Right kidney (tissue), 1 donor: ENCODE measurements around the gene OARD1.
"Not testable (repeated sequence)": the region's sequence is repeated elsewhere in the genome, so short reads cannot be mapped to it uniquely, and the experiment has no call there.

Experiments
- DNase-seq: peaks from one replicate; pipeline ENCODE4 v3.0.0-alpha.2; 2016

The OARD1 gene

DNA sequence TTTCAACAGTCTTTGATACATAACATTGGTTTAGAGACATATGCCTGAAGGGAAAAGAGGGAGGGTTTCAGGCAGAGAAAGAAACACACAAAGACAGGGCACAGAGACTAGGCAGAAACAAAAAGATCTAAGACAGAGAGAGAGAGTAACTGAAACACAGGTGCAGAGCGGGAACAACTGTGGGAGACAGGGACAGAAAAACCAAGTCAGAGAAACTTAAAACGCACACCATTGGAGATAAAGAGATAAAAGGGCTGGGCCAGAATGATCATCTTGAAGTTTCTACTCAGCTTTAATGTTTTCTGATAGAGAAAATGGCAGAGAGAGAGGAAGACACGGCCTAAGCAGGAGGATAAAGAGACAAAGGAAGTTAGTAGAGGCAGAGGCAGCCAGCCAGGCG, 44.9 kb downstream of the OARD1 start:
- no peak for DNase-seq

DNA sequence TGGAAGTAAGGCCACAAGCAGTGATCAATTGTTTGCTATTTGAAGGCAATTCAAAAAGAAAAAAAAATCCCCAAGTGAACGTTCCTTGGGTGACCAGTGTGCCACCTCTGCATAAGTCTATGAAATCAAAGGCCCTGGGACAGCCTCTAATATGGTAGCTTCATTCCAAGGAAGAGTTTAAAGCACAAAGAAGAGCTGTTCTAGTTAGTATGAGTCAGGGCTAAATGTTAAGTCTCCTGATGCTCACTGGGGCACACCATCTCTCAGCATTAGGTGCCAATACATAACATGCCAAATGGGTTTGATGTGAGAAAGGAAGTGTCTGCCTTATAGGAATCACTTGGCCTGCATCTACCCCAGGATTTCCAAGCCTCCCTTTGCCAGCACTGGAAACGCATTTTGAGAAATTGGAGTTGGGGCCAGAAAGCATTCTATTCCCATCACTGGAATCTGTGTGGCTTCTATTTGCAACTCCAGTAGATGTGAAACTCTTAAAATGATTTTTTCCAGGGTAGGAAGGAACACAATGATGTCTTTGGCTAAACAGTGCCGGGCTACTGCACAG, 46.1 kb downstream of the OARD1 start:
- no peak for DNase-seq

DNA sequence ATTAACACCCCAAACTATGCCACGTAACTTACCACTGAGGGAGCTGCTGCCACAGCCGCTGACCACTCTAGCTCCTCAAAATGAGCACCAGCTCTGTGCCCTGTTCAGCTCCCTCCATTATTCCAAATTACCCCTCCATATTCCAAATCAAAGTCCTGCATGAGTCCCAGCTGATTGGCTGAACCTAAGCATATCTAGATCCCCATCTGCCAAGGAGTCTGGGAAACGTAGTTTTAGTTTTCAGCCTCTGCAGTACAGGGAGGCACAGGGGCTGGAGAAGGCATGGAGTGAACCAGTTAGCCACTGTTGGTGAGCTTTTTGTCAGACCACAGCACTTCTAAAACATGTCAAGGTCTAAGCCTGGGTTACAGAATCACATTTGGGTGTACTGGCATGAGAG, 49.0 kb downstream of the OARD1 start:
- no peak for DNase-seq

DNA sequence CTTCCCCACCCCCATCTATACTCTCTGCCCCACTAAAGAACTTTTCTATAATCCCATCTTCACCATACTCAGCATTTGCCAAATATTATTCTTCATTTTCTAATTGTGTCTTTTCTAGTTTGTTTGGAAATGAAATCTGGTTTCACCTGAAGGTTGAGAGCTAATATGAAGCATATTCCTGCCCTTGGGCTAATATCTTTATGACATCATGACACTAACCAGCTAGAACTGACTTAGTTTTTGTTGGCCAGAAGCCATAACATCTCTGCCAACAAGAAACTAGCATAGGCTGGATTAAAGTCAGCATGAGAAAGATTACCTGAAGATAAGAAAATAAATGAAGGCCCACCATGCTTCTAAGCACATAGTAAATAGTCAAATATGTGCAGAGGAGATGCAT, 49.9 kb downstream of the OARD1 start:
- no peak for DNase-seq

DNA sequence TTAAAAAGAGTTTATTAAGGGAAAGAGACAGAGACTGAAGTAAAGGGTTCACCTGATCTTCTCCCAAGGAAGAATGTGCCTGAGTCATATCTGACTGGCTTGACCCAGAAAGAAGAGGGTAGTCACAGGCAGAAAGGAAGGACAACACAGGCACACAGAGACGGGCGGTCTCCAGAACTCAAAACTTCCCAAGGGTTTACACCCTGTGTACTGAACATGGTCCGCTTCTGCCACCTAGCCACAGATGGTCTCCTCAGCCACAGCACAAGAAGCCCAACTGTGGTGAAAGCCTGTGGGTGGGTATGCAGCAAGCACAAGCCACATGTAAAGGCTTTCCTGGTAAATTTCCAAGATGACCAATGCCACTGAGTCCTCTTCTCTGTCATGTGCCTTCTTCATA, 50.3 kb downstream of the OARD1 start:
- DNase-seq, result no peak

DNA sequence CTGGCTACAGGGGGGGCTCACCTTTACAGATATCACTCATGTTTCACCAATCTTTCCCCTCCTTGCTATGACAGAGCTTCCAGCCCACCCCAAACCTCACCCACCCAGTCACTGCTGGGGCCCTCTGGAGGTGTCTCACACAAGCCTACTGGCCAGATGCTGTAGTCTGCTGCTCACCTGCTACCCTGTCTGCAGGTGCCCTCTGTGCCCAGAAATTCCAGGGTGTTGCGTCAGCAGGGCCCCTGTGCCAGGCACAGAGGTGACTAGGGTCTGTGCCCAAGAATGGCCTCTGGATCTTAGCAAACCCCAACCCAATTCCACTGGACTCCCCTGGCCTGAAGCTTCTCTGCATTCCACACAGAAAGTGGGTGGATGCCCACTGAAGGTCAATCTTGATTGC, 54.5 kb downstream of the OARD1 start:
- no peak for DNase-seq

DNA sequence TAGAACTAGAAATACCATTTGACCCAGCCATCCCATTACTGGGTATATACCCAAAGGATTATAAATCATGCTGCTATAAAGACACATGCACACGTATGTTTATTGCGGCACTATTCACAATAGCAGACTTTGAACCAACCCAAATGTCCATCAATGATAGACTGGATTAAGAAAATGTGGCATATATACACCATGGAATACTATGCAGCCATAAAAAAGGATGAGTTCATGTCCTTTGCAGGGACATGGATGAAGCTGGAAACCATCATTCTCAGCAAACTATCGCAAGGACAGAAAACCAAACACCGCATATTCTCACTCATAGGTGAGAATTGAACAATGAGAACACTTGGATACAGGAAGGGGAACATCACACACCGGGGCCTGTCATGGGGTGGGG, 56.3 kb downstream of the OARD1 start:
- DNase-seq, result not testable (repeated sequence)

DNA sequence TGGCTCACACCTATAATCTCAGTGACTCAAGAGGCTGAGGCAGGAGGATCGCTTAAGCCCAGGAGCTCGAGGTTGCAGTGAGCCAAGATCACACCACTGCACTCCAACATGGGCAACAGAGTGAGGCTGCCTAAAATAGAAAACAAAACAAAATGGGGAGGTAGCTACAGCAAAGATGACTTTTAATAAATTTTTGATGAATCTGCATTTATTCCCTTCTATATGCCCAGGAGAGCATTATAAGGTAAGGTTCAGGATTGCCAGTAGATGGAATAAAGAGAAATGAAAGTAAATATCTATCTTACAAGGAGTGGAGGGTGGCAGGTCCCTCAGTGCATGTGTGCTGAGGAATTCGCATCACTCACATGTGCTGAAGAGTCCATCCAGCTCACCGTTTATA, 57.4 kb downstream of the OARD1 start:
- DNase-seq, result no peak
